ENCODE data around the gene OR4N2. TPM values are rescaled to one million over a fixed set of nuclear protein-coding genes. Genes with fewer than 3 reads are reported as not detected.
"Not testable (repeated sequence)": the region's sequence is repeated elsewhere in the genome, so short reads cannot be mapped to it uniquely, and the experiment has no call there.

OR4N2 gene
- total and polyA plus RNA-seq, 2 donors (not counting 1 experiment from before 2014, with no cell fraction given) = not detected

DNA sequence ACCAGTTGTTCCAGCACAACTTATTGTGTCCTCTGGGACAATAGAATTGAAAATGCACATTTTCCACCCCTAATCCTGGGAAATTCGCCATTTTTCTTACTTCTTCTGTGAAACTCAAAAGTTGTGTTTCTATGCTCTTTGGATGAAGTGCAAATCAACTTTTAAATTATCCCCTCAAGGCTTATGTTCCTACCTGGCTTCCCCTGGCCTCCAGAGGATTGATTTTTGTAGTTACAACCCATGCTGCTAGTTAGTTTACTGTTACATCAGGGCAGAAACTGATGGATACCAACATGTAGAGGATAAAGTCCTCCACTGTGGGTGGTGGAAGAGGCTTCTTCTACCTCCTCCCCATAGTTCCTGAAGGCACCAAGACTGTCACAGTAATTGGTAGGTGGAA, 30.4 kb upstream of the OR4N2 start, which contains the start of gene OR4M1:
Gene OR4M1, plus strand, starts transcription at position 301 of the 400 bp plus-strand sequence. CDS start 6,819 bp downstream, outside the sequence.
- not testable (repeated sequence) for H3K27me3 ChIP-seq (ENCODE audit: control insufficient read depth, insufficient read depth, low read length); H3K9me3 ChIP-seq (ENCODE audit: control insufficient read depth, insufficient read depth, low read depth, low read length); H3K4me1 ChIP-seq (ENCODE audit: control insufficient read depth, extremely low read depth, insufficient read depth, low read length); H3K4me2 ChIP-seq (ENCODE audit: extremely low read depth, insufficient read depth, low read length); H2AFZ ChIP-seq (ENCODE audit: low read length); H4K20me1 ChIP-seq (ENCODE audit: control insufficient read depth, extremely low read depth, insufficient read depth, low read length); H3K36me3 ChIP-seq (ENCODE audit: control insufficient read depth, insufficient read depth, low read length); H3K9ac ChIP-seq (ENCODE audit: insufficient read depth, low read length); H3K79me2 ChIP-seq (ENCODE audit: control insufficient read depth, insufficient read depth, low read length); DNase-seq (ENCODE audit: low read depth in 2 of 2); H3K4me3 ChIP-seq (replicated peaks in 1 of 4; ENCODE audit: control extremely low read depth in 1 of 4, insufficient read depth in 1 of 4, low read depth in 3 of 4, low read length in 4 of 4); H3K27ac ChIP-seq (ENCODE audit: insufficient read depth, low read length)

GRCh38 chr14:19775587-19775986, 28.0 kb upstream of the OR4N2 start:
- Histone ChIP-seq H3K79me2 (ENCODE audit: control insufficient read depth, insufficient read depth, low read length) (no peaks in the 10 kb centered on the region), H4K20me1 (ENCODE audit: control insufficient read depth, extremely low read depth, insufficient read depth, low read length) (no peaks in the 10 kb centered on the region), H3K4me1 (ENCODE audit: control insufficient read depth, extremely low read depth, insufficient read depth, low read length) (no peaks in the 10 kb centered on the region), H3K36me3 (ENCODE audit: control insufficient read depth, insufficient read depth, low read length) (no peaks in the 10 kb centered on the region), H3K27me3 (ENCODE audit: control insufficient read depth, insufficient read depth, low read length) (no peaks in the 10 kb centered on the region), H3K4me2 (ENCODE audit: extremely low read depth, insufficient read depth, low read length) (no peak overlapping the region), H3K9ac (ENCODE audit: insufficient read depth, low read length) (no peak overlapping the region), H3K4me3 (replicated peaks in 1 of 4; ENCODE audit: control extremely low read depth in 1 of 4, insufficient read depth in 1 of 4, low read depth in 3 of 4, low read length in 4 of 4) (no peak overlapping the region), H3K27ac (ENCODE audit: insufficient read depth, low read length) (no peak overlapping the region), H2AFZ (ENCODE audit: low read length) (no peak overlapping the region), H3K9me3 (ENCODE audit: control insufficient read depth, insufficient read depth, low read depth, low read length) (no peaks in the 10 kb centered on the region)
- TF ChIP-seq CTCF (conservative IDR thresholded peaks at IDR 0.05 in 1 of 2, IDR thresholded peaks at IDR 0.05 in 1 of 2; ENCODE audit: low read depth in 1 of 2, low read length in 2 of 2) (no peak), EZH2 (IDR thresholded peaks at IDR 0.05; ENCODE audit: low read length, missing control alignments) (no peak)
- DNase-seq (ENCODE audit: low read depth in 2 of 2) = no peak

DNA sequence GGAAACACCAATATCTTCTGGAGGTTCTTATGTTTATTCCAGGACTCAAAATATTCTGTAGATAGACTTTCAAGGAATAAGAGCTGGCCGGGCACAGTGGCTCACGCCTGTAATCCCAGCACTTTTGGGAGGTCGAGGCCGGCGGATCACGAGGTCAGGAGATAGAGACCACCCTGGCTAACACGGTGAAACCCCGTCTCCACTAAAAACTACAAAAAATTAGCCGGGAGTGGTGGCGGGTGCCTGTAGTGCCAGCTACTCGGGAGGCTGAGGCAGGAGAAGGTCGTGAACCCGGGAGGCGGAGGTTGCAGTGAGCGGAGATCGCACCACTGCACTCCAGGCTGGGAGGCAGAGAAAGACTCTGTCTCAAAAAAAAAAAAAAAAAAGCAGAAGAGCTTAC, 17.7 kb upstream of the OR4N2 start:
- H3K79me2 ChIP-seq (ENCODE audit: control insufficient read depth, insufficient read depth, low read length); H3K4me2 ChIP-seq (ENCODE audit: extremely low read depth, insufficient read depth, low read length); H2AFZ ChIP-seq (ENCODE audit: low read length); H4K20me1 ChIP-seq (ENCODE audit: control insufficient read depth, extremely low read depth, insufficient read depth, low read length); H3K4me1 ChIP-seq (ENCODE audit: control insufficient read depth, extremely low read depth, insufficient read depth, low read length); H3K36me3 ChIP-seq (ENCODE audit: control insufficient read depth, insufficient read depth, low read length); H3K9me3 ChIP-seq (ENCODE audit: control insufficient read depth, insufficient read depth, low read depth, low read length); H3K27me3 ChIP-seq (ENCODE audit: control insufficient read depth, insufficient read depth, low read length); DNase-seq (ENCODE audit: low read depth in 2 of 2); H3K4me3 ChIP-seq (replicated peaks in 1 of 4; ENCODE audit: control extremely low read depth in 1 of 4, insufficient read depth in 1 of 4, low read depth in 3 of 4, low read length in 4 of 4); H3K27ac ChIP-seq (ENCODE audit: insufficient read depth, low read length); H3K9ac ChIP-seq (ENCODE audit: insufficient read depth, low read length): not testable (repeated sequence)

DNA sequence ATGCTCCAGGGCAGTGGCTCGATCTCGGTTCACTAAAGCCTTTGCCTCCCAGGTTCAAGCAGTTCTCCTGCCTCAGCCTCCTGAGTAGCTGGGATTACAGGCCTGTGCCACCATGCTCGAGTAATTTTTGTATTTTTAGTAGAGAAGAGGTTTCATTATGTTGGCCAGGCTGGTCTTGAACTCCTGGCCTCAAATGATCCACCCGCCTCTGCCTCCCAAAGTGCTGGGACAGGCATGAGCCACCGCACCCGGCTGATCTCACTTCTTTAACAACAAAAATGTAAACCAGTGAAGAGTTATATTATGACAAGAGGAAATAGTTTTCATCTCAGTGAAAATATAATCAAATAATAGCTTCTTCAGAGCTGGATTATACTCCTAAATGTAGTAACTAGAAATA, 16.3 kb upstream of the OR4N2 start:
- not testable (repeated sequence) for H3K27ac ChIP-seq (ENCODE audit: insufficient read depth, low read length); H3K9ac ChIP-seq (ENCODE audit: insufficient read depth, low read length); H3K27me3 ChIP-seq (ENCODE audit: control insufficient read depth, insufficient read depth, low read length); H3K9me3 ChIP-seq (ENCODE audit: control insufficient read depth, insufficient read depth, low read depth, low read length); H3K36me3 ChIP-seq (ENCODE audit: control insufficient read depth, insufficient read depth, low read length); H3K4me2 ChIP-seq (ENCODE audit: extremely low read depth, insufficient read depth, low read length); DNase-seq (ENCODE audit: low read depth in 2 of 2); H4K20me1 ChIP-seq (ENCODE audit: control insufficient read depth, extremely low read depth, insufficient read depth, low read length); H3K79me2 ChIP-seq (ENCODE audit: control insufficient read depth, insufficient read depth, low read length); H3K4me1 ChIP-seq (ENCODE audit: control insufficient read depth, extremely low read depth, insufficient read depth, low read length); H2AFZ ChIP-seq (ENCODE audit: low read length); H3K4me3 ChIP-seq (replicated peaks in 1 of 4; ENCODE audit: control extremely low read depth in 1 of 4, insufficient read depth in 1 of 4, low read depth in 3 of 4, low read length in 4 of 4)

GRCh38 chr14:19788150-19788549, 15.4 kb upstream of the OR4N2 start:
- not testable (repeated sequence) for DNase-seq (ENCODE audit: low read depth in 2 of 2); H3K9ac ChIP-seq (ENCODE audit: insufficient read depth, low read length); H3K27ac ChIP-seq (ENCODE audit: insufficient read depth, low read length); H3K79me2 ChIP-seq (ENCODE audit: control insufficient read depth, insufficient read depth, low read length); H3K27me3 ChIP-seq (ENCODE audit: control insufficient read depth, insufficient read depth, low read length); H3K4me2 ChIP-seq (ENCODE audit: extremely low read depth, insufficient read depth, low read length); H2AFZ ChIP-seq (ENCODE audit: low read length); H3K4me3 ChIP-seq (replicated peaks in 1 of 4; ENCODE audit: control extremely low read depth in 1 of 4, insufficient read depth in 1 of 4, low read depth in 3 of 4, low read length in 4 of 4); H3K36me3 ChIP-seq (ENCODE audit: control insufficient read depth, insufficient read depth, low read length); H4K20me1 ChIP-seq (ENCODE audit: control insufficient read depth, extremely low read depth, insufficient read depth, low read length); H3K4me1 ChIP-seq (ENCODE audit: control insufficient read depth, extremely low read depth, insufficient read depth, low read length); H3K9me3 ChIP-seq (ENCODE audit: control insufficient read depth, insufficient read depth, low read depth, low read length)

- not testable (repeated sequence) for H3K27me3 ChIP-seq (ENCODE audit: control insufficient read depth, insufficient read depth, low read length); H3K79me2 ChIP-seq (ENCODE audit: control insufficient read depth, insufficient read depth, low read length); H4K20me1 ChIP-seq (ENCODE audit: control insufficient read depth, extremely low read depth, insufficient read depth, low read length); H3K36me3 ChIP-seq (ENCODE audit: control insufficient read depth, insufficient read depth, low read length); H3K9me3 ChIP-seq (ENCODE audit: control insufficient read depth, insufficient read depth, low read depth, low read length); H3K4me1 ChIP-seq (ENCODE audit: control insufficient read depth, extremely low read depth, insufficient read depth, low read length); H3K4me3 ChIP-seq (replicated peaks in 1 of 4; ENCODE audit: control extremely low read depth in 1 of 4, insufficient read depth in 1 of 4, low read depth in 3 of 4, low read length in 4 of 4); H3K27ac ChIP-seq (ENCODE audit: insufficient read depth, low read length); H3K9ac ChIP-seq (ENCODE audit: insufficient read depth, low read length); H3K4me2 ChIP-seq (ENCODE audit: extremely low read depth, insufficient read depth, low read length); DNase-seq (ENCODE audit: low read depth in 2 of 2); H2AFZ ChIP-seq (ENCODE audit: low read length)
These were observed 7.0 kb upstream of the OR4N2 start for GRCh38 chr14:19796520-19797108.
